Measurements from ENCODE around the gene PKLR.

PKLR gene

DNA sequence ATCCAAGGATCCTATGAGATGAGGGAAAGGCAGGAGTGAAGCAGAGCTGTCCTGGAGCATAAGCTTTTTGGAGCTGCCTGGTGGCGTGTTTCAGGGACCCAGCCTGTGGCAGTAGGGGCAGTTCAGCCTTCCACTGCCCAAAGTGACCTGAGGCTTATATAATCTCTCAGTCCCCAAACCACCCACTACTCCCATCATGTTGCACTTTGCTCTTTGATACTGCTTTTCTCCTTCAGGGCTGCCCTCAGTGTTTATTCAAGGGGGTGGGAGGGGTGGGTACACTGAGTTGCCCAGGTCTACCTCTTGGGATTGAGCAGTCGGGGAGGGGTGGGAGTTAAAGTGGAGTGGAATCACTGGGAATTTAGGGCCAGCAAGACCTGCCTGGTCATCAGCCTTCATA lies 14.7 kb downstream of the PKLR start:
- DNase-seq (ENCODE audit: extremely low read depth in 1 of 2, low read depth in 1 of 2) = no peak

GRCh38 chr1:155285631-155286044 lies 15.6 kb downstream of the PKLR start:
- no peak for DNase-seq (ENCODE audit: extremely low read depth in 1 of 2, low read depth in 1 of 2)

- DNase-seq (ENCODE audit: extremely low read depth in 1 of 2, low read depth in 1 of 2) = no peak
Measured at GRCh38 chr1:155285063-155285462, 16.2 kb downstream of the PKLR start.

GRCh38 chr1:155284476-155284875 lies 16.8 kb downstream of the PKLR start:
- no peak for DNase-seq (ENCODE audit: extremely low read depth in 1 of 2, low read depth in 1 of 2)

DNA sequence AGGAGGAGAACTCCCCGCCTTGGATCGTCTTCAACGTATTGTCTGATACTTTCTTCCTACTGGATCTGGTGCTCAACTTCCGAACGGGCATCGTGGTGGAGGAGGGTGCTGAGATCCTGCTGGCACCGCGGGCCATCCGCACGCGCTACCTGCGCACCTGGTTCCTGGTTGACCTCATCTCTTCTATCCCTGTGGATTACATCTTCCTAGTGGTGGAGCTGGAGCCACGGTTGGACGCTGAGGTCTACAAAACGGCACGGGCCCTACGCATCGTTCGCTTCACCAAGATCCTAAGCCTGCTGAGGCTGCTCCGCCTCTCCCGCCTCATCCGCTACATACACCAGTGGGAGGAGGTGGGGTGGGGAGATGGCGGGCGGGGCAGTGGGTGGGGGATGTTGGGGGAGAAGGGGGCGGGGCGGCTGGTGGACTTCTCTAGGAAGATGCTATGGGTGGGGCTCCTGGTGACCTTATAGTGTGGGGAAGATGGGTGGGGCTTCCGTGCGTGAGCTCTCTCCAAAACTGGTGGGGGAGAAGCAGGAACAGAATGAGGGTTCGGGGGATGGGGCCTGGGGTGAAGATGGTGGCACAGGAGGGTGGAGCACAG lies 18.6 kb downstream of the PKLR start:
- no peak for DNase-seq (ENCODE audit: extremely low read depth in 1 of 2, low read depth in 1 of 2)

GRCh38 chr1:155279268-155279667 lies 22.0 kb downstream of the PKLR start:
- no peak for DNase-seq (ENCODE audit: extremely low read depth in 1 of 2, low read depth in 1 of 2)

GRCh38 chr1:155278689-155279160 lies 22.5 kb downstream of the PKLR start:
- no peak for DNase-seq (ENCODE audit: extremely low read depth in 1 of 2, low read depth in 1 of 2)

- peak; percentile 47 to 58 for DNase-seq (ENCODE audit: extremely low read depth in 1 of 2, low read depth in 1 of 2)
Measured at GRCh38 chr1:155277902-155278688, 23.1 kb downstream of the PKLR start.

GRCh38 chr1:155277070-155277901 lies 24.0 kb downstream of the PKLR start, which contains the start of gene HCN3:
HCN3 (plus strand) TSS chr1:155277463; CDS start chr1:155277591, 128 bp downstream.
- DNase-seq (ENCODE audit: extremely low read depth in 1 of 2, low read depth in 1 of 2) = peak; percentile 83 to 87

DNA sequence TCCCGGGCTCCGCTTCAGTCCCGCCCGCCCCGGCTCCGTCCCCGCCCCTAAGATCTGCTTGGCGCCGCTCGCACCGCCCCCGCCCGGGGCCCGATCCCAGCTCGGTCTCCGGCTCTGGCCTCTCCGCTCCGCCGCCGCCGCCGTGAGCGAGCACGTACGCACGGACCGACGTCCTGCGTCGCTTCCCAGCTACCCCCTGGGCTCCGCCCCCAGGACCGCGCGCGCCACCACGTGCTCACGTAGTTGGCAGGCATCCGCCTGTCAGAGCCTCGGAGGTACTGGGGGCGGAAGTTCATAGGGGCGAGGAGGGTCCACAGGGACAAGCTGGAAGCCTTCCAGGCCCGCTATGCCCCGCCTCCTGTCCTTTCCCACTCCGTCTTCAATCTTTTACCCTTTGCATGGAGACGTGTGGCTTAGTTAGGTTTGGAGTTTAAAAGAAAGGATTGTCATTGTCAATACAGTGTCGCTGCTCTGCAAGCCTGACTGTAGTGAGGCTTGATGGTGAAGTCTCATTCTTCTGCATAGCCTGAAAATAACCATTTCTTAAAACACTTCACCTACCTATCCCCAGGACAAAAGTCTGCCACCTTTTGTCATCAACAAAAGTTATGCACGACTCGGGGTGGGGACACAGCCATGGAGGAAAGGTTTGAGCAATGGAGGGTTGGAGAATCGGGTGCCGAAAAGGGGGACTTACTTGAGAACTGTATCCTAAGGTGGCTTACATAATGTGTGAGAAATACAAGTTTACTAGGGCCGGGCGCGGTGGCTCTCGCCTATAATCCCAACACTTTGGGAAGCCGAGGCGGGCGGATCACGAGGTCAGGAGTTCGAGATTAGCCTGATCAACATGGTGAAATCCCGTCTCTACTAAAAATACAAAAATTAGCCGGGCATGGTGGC lies 27.6 kb downstream of the PKLR start, which contains the start of gene CLK2:
TSS of gene CLK2 (minus strand) at position 162 of the 903 bp plus-strand sequence. CDS start 2,527 bp downstream, outside the sequence.
- peak; percentile 84 to 94 for DNase-seq (ENCODE audit: extremely low read depth in 1 of 2, low read depth in 1 of 2)

DNA sequence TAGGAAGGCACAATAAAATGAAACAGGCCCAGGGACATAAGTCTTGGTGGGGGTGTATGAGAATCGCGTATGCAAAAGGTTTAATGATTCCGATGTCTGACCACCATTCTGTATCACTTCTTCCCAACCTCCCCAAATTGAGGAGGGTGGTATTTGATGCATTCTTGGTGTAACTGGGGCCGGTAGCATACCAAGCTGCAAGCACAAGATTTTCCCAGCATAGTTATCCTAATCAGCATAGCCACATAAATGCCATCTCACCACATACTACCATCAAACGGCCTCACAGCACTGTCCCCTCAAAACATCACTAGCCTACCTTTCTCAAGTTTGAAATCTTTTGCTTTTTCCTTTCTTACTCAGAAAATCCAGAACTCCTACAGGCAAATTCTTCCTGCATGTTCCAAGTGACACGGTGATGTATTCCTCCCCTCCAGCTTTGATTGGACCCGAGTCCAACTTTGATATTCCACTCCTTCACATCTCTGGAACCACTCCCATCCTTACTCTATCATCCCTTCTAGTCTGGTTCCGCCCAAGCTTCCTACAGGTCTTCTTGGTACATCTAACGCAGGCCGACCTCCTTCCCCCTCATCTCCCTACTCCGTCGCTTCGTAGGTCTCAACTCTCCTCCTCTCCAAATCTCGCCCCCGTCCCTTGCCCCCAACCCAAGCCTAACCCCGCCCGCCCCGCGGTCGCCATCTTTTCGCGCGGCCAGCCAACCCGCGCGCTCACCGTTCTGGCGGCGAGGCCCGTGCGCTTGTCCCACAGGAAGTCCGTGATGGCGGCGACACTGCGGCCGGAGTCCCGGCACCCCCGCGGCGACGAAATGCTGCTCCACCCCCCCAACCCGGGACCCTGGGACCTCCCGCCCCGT lies 28.5 kb downstream of the PKLR start:
- DNase-seq (ENCODE audit: extremely low read depth in 1 of 2, low read depth in 1 of 2) = no peak

GRCh38 chr1:155269381-155269780 lies 31.9 kb downstream of the PKLR start:
- no peak for DNase-seq (ENCODE audit: extremely low read depth in 1 of 2, low read depth in 1 of 2)

DNA sequence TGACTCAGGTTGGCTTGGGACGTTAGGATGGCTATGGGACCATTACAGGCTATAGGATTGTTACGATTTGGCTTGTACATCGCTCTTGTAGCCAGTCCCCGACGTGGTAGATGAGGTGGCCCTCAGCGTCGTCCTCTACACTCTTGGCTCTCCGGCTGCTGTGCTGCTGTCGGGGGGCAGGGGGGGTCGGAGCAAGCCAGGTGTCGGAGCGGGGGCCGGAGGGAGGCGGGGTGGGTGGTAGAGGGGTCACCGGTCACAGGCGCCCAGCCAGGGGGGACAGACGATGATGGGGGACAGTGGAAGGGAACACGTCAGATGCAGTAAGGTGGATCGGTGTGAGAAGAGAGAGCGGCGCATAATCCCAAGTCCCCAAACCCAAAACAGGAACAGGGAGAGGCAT lies 32.6 kb downstream of the PKLR start:
- DNase-seq (ENCODE audit: extremely low read depth in 1 of 2, low read depth in 1 of 2) = no peak

- DNase-seq (ENCODE audit: extremely low read depth in 1 of 2, low read depth in 1 of 2) = no peak
Measured at GRCh38 chr1:155267373-155267772, 33.9 kb downstream of the PKLR start.

- no peak for DNase-seq (ENCODE audit: extremely low read depth in 1 of 2, low read depth in 1 of 2)
Measured at GRCh38 chr1:155266553-155266952, 34.7 kb downstream of the PKLR start.

- no peak for DNase-seq (ENCODE audit: extremely low read depth in 1 of 2, low read depth in 1 of 2)
Measured at GRCh38 chr1:155263067-155263466, 38.2 kb downstream of the PKLR start.

DNA sequence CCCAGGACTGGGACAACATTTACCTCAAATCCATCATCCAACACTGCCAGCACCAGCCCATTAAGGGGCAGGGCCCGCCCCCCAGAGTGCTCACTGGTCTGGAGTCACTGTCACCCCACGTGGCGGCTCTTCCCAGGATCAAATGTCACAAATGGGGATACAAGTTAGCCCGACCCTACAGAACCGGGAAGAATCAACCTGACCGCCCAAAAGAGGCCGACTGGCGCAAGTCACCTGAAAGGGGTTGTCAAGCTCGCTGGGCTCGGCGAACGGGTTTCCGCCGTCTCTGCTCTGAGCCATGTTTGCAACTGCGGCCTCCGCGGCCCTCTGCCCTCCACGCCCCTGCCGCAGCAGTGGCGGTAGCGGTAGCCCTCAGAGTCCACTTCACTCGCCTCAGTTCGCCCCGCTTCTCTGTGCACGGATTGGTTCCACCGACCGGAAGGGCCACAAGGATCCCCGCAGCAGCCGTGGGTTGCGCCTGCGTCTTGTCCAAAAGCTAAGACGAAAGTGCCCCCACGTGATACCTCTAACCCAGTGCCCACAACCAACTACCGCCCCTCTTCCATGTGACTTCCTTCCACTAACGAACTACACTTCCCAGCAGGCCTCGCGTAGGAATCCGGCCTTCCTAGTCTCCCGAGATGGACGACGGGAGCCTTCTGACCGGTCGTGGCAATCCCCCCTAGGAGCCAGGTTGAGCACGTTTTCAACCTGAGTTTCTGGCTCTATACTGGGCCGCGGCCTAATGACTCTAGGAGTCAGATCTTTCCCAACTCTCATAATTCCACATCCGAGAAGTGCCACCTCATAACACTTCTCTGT lies 39.2 kb downstream of the PKLR start, which contains the start of gene SCAMP3:
TSS of gene SCAMP3 (minus strand) at position 509 of the 822 bp plus-strand sequence. CDS start at position 300, 209 bp downstream.
- DNase-seq (ENCODE audit: extremely low read depth in 1 of 2, low read depth in 1 of 2) = peak; percentile 68 to 72

DNA sequence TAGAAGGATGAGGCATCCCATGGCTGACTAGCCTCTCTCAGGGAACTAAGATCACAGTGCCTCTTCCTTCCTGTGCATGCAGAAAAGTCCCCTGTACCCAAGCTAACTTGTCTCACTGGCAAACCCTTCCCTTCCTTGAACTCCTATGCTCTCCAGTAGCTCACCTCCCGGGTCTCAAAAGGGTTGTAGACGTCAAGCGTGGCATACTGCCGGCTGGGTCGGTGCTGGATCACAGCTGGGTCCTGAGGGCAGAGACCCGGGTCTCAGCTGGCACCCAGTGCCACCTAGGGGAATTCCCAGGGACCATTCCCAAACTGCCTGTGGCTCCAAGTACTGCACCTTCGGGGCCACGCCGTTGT lies 39.8 kb downstream of the PKLR start:
- DNase-seq (ENCODE audit: extremely low read depth in 1 of 2, low read depth in 1 of 2) = no peak
